Measurements from ENCODE around the gene CDHR5. TPM values are rescaled to one million over a fixed set of nuclear protein-coding genes. Genes with fewer than 3 reads are reported as not detected.

Gene CDHR5
- total RNA-seq, 1 donor, result not detected

DNA sequence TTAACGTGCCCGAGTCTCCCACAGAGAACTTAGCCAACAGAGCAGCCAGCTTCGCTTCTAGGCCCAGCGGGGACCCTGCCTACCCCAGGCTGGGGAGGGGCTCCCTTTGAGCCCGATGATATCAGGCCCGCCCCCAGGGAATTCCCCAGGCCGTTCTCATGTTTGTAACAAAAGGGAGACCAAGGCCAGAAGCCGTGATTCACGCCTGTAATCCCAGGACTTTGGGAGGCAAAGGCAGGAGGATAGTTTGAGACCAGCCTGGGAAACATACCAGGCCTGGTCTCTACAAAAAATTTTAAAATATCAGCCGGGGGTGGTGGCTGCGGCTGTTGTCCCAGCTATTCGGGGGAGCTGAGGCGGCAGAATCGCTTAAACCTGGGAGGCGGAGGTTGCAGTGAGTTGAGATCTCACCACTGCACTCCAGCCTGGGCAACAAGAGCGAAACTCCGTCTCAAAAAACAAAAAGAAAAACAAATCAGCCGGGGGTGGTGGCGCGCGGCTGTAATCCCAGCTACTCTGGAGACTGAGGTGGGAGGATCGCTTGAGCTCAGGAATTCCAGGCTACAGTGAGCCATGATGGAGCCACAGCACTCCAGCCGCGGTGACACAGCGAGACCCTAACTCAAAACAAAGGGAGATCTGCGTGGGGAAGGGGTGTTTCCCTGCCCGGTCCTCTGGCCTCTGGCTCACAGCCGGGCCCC, 14.0 kb upstream of the CDHR5 start:
- no peak for DNase-seq (ENCODE audit: low read depth)
- TF ChIP-seq, protein P1, sequence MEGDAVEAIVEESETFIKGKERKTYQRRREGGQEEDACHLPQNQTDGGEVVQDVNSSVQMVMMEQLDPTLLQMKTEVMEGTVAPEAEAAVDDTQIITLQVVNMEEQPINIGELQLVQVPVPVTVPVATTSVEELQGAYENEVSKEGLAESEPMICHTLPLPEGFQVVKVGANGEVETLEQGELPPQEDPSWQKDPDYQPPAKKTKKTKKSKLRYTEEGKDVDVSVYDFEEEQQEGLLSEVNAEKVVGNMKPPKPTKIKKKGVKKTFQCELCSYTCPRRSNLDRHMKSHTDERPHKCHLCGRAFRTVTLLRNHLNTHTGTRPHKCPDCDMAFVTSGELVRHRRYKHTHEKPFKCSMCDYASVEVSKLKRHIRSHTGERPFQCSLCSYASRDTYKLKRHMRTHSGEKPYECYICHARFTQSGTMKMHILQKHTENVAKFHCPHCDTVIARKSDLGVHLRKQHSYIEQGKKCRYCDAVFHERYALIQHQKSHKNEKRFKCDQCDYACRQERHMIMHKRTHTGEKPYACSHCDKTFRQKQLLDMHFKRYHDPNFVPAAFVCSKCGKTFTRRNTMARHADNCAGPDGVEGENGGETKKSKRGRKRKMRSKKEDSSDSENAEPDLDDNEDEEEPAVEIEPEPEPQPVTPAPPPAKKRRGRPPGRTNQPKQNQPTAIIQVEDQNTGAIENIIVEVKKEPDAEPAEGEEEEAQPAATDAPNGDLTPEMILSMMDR (IDR thresholded peaks at IDR 0.05; ENCODE audit: insufficient read depth, low read length), result no peak
- no peak overlapping the region for H3K4me3 ChIP-seq (ENCODE audit: low read depth, low read length)

DNA sequence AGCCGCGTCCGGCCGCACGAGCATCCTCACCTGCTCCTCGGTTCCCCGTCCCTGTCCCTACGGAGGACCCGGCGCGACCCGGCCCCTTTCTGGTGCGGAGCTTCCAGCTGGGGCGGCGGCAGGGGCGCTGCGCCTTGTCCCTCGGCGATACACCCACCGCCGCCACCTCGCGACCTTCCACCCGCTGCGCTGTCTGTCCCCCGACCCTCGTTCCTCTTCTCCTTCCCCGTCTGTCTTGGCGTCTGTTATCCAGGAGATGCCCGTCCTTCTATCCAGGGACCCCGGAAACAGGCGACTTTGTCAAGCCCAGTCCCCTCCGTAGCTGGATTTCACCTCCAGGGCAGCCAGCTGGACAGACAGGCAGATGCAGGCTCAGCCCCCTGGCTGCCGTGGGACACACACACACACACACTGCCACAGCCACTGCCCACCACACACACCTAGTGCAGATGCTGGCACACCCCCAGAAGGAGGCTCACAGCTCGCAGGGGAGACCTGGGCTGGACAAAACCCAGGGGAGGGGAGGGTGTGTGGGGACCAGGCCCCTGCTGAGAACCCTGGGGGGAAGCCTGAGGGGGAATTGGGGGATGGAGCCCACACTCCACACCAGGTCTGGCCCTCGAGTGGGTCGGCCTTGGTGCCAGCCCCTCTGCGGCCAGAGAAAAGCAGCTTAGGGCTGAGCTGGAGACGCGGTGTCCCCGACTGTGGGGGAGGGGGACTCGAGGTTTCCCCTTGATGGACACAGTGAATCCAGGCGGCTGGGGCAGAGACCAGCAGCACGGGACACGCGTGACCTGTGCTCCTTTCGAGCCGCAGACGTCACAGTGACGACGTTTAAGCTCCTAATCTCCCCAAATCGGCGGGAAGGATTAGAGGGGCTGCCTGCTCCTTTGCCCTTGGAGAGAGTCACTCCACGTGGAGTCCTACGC, 13.1 kb upstream of the CDHR5 start:
- peak overlapping the region; percentile 25 for H3K4me3 ChIP-seq (ENCODE audit: low read depth, low read length)

DNA sequence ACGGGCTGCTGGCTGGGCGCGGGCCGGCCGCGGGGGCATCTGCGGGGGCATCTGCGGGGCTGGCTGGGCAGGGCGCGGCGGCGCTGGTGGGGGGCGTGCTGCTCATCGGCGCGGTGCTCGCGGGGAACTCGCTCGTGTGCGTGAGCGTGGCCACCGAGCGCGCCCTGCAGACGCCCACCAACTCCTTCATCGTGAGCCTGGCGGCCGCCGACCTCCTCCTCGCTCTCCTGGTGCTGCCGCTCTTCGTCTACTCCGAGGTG, 12.5 kb upstream of the CDHR5 start:
- peak overlapping the region; percentile 25 for H3K4me3 ChIP-seq (ENCODE audit: low read depth, low read length)
- TF ChIP-seq, protein P1 (IDR thresholded peaks at IDR 0.05; ENCODE audit: insufficient read depth, low read length), result no peak
- DNase-seq (ENCODE audit: low read depth), result no peak

More for the DNA sequence above, 13.1 kb upstream of the CDHR5 start:
- DNase-seq (ENCODE audit: low read depth), result no peak
- TF ChIP-seq, protein P1 (IDR thresholded peaks at IDR 0.05; ENCODE audit: insufficient read depth, low read length), result no peak

DNA sequence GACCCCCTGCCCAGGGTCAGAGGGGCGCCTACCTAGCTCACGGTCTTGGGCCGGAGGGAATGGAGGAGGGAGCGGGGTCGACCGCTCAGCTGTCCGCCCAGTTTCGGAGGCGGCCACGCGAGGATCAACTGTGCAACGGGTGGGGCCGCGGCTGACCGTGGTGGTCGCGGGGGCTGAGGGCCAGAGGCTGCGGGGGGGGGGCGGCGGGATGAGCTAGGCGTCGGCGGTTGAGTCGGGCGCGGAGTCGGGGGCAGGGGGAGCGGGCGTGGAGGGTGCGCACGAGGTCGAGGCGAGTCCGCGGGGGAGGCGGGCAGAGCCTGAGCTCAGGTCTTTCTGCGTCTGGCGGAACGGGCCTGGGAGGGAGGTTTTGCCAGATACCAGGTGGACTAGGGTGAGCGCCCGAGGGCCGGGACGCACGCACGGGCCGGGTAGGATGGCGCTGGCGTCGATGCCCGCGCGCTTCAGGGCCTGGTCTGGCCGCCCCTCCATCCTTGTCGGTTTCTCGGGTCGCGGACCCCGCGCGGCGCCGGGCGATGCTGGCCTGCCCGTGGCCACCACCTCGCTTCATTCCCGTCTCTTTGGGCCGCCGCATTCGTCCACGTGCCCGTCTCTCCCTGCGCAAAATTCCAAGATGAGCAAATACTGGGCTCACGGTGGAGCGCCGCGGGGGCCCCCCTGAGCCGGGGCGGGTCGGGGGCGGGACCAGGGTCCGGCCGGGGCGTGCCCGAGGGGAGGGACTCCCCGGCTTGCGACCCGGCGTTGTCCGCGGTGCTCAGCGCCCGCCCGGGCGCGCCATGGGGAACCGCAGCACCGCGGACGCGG, 12.0 kb upstream of the CDHR5 start, which contains the start of gene DRD4:
Gene DRD4 (plus strand): TSS at position 759 of the 822 bp plus-strand sequence. CDS start 36 bp downstream, at position 795.
- peak within 1 kb of the TSS; percentile 25 for H3K4me3 ChIP-seq (ENCODE audit: low read depth, low read length)

DNA sequence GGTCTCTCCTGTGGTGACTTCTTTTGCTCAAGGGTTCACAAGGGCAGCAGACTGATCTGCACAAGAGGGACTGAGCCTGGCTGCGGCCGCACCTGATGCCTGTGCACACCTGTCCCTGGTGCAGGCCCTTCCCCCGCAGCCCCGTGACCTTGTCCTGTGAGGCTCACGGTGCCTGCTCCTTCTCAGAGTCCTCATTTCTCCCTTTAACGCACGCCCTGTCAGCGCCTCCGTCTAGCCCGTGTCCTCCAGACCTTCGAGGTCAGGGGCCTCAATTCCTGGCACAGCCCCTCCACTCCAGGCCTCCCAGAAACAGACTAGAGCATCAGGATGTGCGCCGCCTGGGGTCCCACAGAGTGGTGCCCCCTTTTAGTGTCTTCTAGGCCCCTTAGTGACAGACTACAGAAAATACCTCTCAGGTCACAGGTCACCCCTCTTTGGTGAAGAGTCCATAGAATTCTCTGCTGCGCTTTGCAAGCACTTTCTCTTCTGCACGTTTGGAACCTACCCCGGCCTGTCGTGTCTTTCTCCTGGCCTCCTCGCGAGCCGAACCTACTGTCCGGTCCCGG, 11.3 kb upstream of the CDHR5 start:
- TF ChIP-seq, protein P1 (IDR thresholded peaks at IDR 0.05; ENCODE audit: insufficient read depth, low read length), result no peak
- no peak for DNase-seq (ENCODE audit: low read depth)
- H3K4me3 ChIP-seq (ENCODE audit: low read depth, low read length), result no peak overlapping the region

More for the DNA sequence above, 12.0 kb upstream of the CDHR5 start, which contains the start of gene DRD4:
- TF ChIP-seq, protein P1 (IDR thresholded peaks at IDR 0.05; ENCODE audit: insufficient read depth, low read length), result no peak
- peak; percentile 26 for DNase-seq (ENCODE audit: low read depth)

DNA sequence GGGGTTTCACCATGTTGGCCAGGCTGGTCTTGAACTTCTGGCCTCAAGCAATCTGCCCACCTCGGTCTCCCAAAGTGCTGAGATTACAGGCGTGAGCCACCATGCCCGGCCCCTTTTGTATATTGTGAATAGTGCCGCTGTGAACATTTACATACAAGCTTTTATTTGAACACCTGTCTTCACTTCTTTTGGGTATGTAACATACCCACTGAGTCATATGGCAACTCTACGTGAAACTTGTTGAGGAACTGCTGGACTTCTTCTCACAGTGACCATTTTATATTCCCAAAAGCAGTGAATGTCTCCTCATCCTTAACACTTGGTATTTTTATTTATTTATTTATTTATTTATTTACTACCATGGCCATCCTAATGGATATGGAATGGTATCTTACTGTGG, 6.1 kb upstream of the CDHR5 start:
- DNase-seq (ENCODE audit: low read depth), result no peak
- TF ChIP-seq, protein P1 (IDR thresholded peaks at IDR 0.05; ENCODE audit: insufficient read depth, low read length), result no peak
- no peak overlapping the region for H3K4me3 ChIP-seq (ENCODE audit: low read depth, low read length)
